WTC11 (cell line): ENCODE measurements around the gene PRR20G. TPM values are rescaled to one million over a fixed set of nuclear protein-coding genes. Genes with fewer than 3 reads are reported as not detected.

ENCODE experiments used
- ATAC-seq: fragments of 200-7000 bp; cut with Tn5 transposase; 2 replicates; pipeline ENCODE4 v1.10.0; 2021; ENCODE audit warnings: mild to moderate bottlenecking, moderate library complexity
- CTCF ChIA-PET: fragments of 300-600 bp; sonication (Branson Sonifier 250); formaldehyde crosslinking; loops from one replicate; lab custom pipeline; 2021; ENCODE audit warnings: antibody characterized with exemption; lab: Charles Lee
- POLR2A ChIA-PET: fragments of 350-600 bp; sonication (Branson Sonifier 250); formaldehyde crosslinking; loops from one replicate; lab custom pipeline; 2021; ENCODE audit warnings: antibody characterized with exemption; lab: Charles Lee
- DNase-seq: peaks from one replicate; pipeline ENCODE4 v3.0.0; 2021; ENCODE audit warnings: low spot score
- H3K27ac Mint-ChIP-seq: 2 replicates; pipeline ENCODE4 v1.8.0; 2021; ENCODE audit warnings: mixed read lengths
- H3K27me3 Mint-ChIP-seq: 2 replicates; pipeline ENCODE4 v1.8.0; 2021; ENCODE audit warnings: low read depth, mild to moderate bottlenecking, moderate library complexity, mixed read lengths
- H3K36me3 Mint-ChIP-seq: 2 replicates; pipeline ENCODE4 v1.8.0; 2021; ENCODE audit warnings: mixed read lengths
- H3K4me1 Mint-ChIP-seq: 2 replicates; pipeline ENCODE4 v1.8.0; 2022; ENCODE audit warnings: mixed read lengths
- H3K4me3 Mint-ChIP-seq: 2 replicates; pipeline ENCODE4 v1.8.0; 2021; ENCODE audit warnings: mild to moderate bottlenecking, moderate library complexity, mixed read lengths
- H3K9me3 Mint-ChIP-seq: 2 replicates; pipeline ENCODE4 v1.8.0; 2021; ENCODE audit warnings: mixed read lengths
- ATF1 ChIP-seq: sonication (generic); formaldehyde crosslinking; IDR thresholded peaks from 2 replicates; pipeline ENCODE4 v1.8.1; 2023; ENCODE audit warnings: mild to moderate bottlenecking, moderate library complexity, missing genetic modification reagents
- CBFB ChIP-seq: sonication (generic); formaldehyde crosslinking; IDR thresholded peaks from 2 replicates; pipeline ENCODE4 v1.8.1; 2022; ENCODE audit warnings: mild to moderate bottlenecking, low read depth, missing genetic modification reagents
- ETV6 ChIP-seq: sonication (generic); formaldehyde crosslinking; IDR thresholded peaks from 2 replicates; pipeline ENCODE4 v1.8.1; 2022; ENCODE audit warnings: mild to moderate bottlenecking, missing genetic modification reagents
- FOXJ3 ChIP-seq: sonication (generic); formaldehyde crosslinking; IDR thresholded peaks from 2 replicates; pipeline ENCODE4 v1.9.0; 2021; ENCODE audit warnings: missing genetic modification reagents, mild to moderate bottlenecking, borderline replicate concordance
- JUN ChIP-seq: sonication (generic); formaldehyde crosslinking; IDR thresholded peaks from 2 replicates; pipeline ENCODE4 v1.8.0; 2023; ENCODE audit warnings: mild to moderate bottlenecking, missing genetic modification reagents
- KAT7 ChIP-seq: sonication (generic); formaldehyde crosslinking; IDR thresholded peaks from 2 replicates; pipeline ENCODE4 v1.8.1; 2023; ENCODE audit warnings: missing genetic modification reagents, mild to moderate bottlenecking, borderline replicate concordance
- MXD4 ChIP-seq: fragments of 250-450 bp; sonication (Bioruptor Pico); IDR thresholded peaks from 2 replicates; pipeline ENCODE4 v1.8.0; 2021; ENCODE audit warnings: mild to moderate bottlenecking, moderate library complexity, borderline replicate concordance
- MYBL2 ChIP-seq: sonication (generic); formaldehyde crosslinking; IDR thresholded peaks from 2 replicates; pipeline ENCODE4 v1.8.1; 2023; ENCODE audit warnings: mild to moderate bottlenecking, moderate library complexity, missing genetic modification reagents
- NFATC4 ChIP-seq: fragments of 250-450 bp; sonication (Bioruptor Pico); IDR thresholded peaks from 2 replicates; pipeline ENCODE4 v1.9.0; 2021; ENCODE audit warnings: mild to moderate bottlenecking
- NFE2L1 ChIP-seq: sonication (generic); formaldehyde crosslinking; IDR thresholded peaks from 2 replicates; pipeline ENCODE4 v1.8.1; 2023; ENCODE audit warnings: missing genetic modification reagents
- NFYB ChIP-seq: sonication (generic); formaldehyde crosslinking; conservative IDR thresholded peaks from 2 replicates; pipeline ENCODE4 v1.8.0; 2022; ENCODE audit warnings: low read depth, missing genetic modification reagents
- NR3C1 ChIP-seq: sonication (generic); formaldehyde crosslinking; conservative IDR thresholded peaks from 2 replicates; pipeline ENCODE4 v1.8.1; 2023; ENCODE audit warnings: low read depth, mild to moderate bottlenecking, missing genetic modification reagents
- PRRX2 ChIP-seq: fragments of 250-450 bp; sonication (Bioruptor Pico); IDR thresholded peaks from 2 replicates; pipeline ENCODE4 v1.8.0; 2021; ENCODE audit warnings: mild to moderate bottlenecking
- SMAD3 ChIP-seq: sonication (generic); formaldehyde crosslinking; IDR thresholded peaks from 2 replicates; pipeline ENCODE4 v1.8.0; 2022; ENCODE audit warnings: missing genetic modification reagents, mild to moderate bottlenecking, borderline replicate concordance
- TEAD1 ChIP-seq: sonication (generic); formaldehyde crosslinking; IDR thresholded peaks from 2 replicates; pipeline ENCODE4 v1.8.0; 2022; ENCODE audit warnings: mild to moderate bottlenecking, missing genetic modification reagents
- ZNF121 ChIP-seq: sonication (generic); formaldehyde crosslinking; IDR thresholded peaks from 2 replicates; pipeline ENCODE4 v1.8.0; 2023; ENCODE audit warnings: missing genetic modification reagents
- ZNF138 ChIP-seq: sonication (generic); formaldehyde crosslinking; conservative IDR thresholded peaks from 2 replicates; pipeline ENCODE4 v1.8.1; 2022; ENCODE audit warnings: mild to moderate bottlenecking, moderate library complexity, missing genetic modification reagents
- ZNF219 ChIP-seq: sonication (generic); formaldehyde crosslinking; IDR thresholded peaks from 2 replicates; pipeline ENCODE4 v1.8.0; 2023; ENCODE audit warnings: missing genetic modification reagents, mild to moderate bottlenecking, borderline replicate concordance
- total RNA-seq: library from RNA; stranded (reverse); gene quantifications from 3 replicates; pipeline ENCODE4 v1.2.3, GENCODE V29; 2021
- TF ChIP-seq, protein P1 (sequence below): sonication (generic); formaldehyde crosslinking; IDR thresholded peaks from 2 replicates; pipeline ENCODE4 v1.8.1; 2023; ENCODE audit warnings: mild to moderate bottlenecking, missing genetic modification reagents, moderate library complexity
- TF ChIP-seq, protein P2 (sequence below): fragments of 250-450 bp; sonication (Bioruptor Pico); IDR thresholded peaks from 2 replicates; pipeline ENCODE4 v1.9.0; 2021; ENCODE audit warnings: moderate library complexity, mild to moderate bottlenecking, inconsistent platforms, borderline replicate concordance
- TF ChIP-seq, protein P3 (sequence below): sonication (generic); formaldehyde crosslinking; IDR thresholded peaks from 2 replicates; pipeline ENCODE4 v1.8.1; 2023; ENCODE audit warnings: mild to moderate bottlenecking, missing genetic modification reagents
- TF ChIP-seq, protein P4 (sequence below): sonication (generic); formaldehyde crosslinking; conservative IDR thresholded peaks from 2 replicates; pipeline ENCODE4 v1.8.1; 2023; ENCODE audit warnings: mild to moderate bottlenecking, low read depth, missing genetic modification reagents, moderate library complexity
- TF ChIP-seq, protein P5 (sequence below): sonication (generic); formaldehyde crosslinking; IDR thresholded peaks from 2 replicates; pipeline ENCODE4 v1.8.1; 2023; ENCODE audit warnings: mild to moderate bottlenecking, missing genetic modification reagents, moderate library complexity
- TF ChIP-seq, protein P6 (sequence below): sonication (generic); formaldehyde crosslinking; IDR thresholded peaks from 2 replicates; pipeline ENCODE4 v1.8.0; 2023; ENCODE audit warnings: mild to moderate bottlenecking, missing genetic modification reagents

Gene PRR20G
- total RNA-seq, 1 experiment from 2014 or later, result not detected

DNA sequence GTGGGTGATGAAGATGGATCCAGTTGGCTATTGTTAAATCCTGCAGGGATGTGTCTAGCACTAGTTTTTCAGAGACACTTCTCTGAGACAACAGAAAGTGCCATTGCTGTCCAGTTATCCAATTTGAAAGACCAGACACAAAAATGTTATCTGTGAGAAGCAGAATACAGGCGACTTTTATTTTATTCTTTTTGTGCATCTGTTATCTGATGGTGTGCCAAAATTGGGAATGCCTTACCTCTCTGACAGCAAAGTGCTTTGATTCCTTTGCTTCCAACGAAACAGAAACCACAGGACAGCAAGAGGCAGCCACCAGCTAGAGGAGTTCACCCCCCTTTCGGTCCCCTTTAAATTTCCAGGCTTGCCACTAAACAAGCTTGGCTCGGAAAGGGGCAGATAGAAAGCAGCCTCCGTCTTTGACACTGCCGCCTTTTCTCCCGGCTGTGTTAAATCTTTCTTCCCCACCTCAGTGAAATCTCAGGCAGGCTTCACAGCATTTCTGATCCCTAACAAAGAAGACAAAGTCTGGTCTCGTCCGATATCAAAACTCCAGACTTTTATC lies 17.7 kb upstream of the PRR20G start:
- Mint-ChIP-seq H3K4me1 (no peaks in the 10 kb centered on the region), H3K27ac (no peak overlapping the region), H3K4me3 (no peak overlapping the region), H3K27me3 (no peaks in the 10 kb centered on the region; the same call in 1 of the 2 replicates), H3K36me3 (no peaks in the 10 kb centered on the region), H3K9me3 (peaks cover 23% of the 10 kb centered on the region)
- POLR2A ChIA-PET, result no interaction called here
- ATAC-seq, result no peak
- CTCF ChIA-PET, result interaction anchor here (0.6 to 1.1 kb wide), 2 partner anchors 16 to 114 kb away, joined by 3 read pairs; no protein-coding TSS in a partner anchor
- no peak for DNase-seq
- TF ChIP-seq NR3C1 (CRISPR knock-in tag), result no peak
- TF ChIP-seq, protein P1, sequence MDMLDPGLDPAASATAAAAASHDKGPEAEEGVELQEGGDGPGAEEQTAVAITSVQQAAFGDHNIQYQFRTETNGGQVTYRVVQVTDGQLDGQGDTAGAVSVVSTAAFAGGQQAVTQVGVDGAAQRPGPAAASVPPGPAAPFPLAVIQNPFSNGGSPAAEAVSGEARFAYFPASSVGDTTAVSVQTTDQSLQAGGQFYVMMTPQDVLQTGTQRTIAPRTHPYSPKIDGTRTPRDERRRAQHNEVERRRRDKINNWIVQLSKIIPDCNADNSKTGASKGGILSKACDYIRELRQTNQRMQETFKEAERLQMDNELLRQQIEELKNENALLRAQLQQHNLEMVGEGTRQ, result no peak
- TF ChIP-seq KAT7, result no peak
- no peak for TF ChIP-seq NFYB (CRISPR knock-in tag)
- TF ChIP-seq MXD4 (CRISPR knock-in tag), result no peak
- TF ChIP-seq, protein P2, sequence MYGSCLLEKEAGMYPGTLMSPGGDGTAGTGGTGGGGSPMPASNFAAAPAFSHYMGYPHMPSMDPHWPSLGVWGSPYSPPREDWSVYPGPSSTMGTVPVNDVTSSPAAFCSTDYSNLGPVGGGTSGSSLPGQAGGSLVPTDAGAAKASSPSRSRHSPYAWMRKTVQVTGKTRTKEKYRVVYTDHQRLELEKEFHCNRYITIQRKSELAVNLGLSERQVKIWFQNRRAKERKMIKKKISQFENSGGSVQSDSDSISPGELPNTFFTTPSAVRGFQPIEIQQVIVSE, result no peak
- no peak for TF ChIP-seq SMAD3 (CRISPR knock-in tag)
- no peak for TF ChIP-seq FOXJ3
- no peak for TF ChIP-seq MYBL2
- no peak for TF ChIP-seq ATF1 (CRISPR knock-in tag)
- TF ChIP-seq, protein P3, sequence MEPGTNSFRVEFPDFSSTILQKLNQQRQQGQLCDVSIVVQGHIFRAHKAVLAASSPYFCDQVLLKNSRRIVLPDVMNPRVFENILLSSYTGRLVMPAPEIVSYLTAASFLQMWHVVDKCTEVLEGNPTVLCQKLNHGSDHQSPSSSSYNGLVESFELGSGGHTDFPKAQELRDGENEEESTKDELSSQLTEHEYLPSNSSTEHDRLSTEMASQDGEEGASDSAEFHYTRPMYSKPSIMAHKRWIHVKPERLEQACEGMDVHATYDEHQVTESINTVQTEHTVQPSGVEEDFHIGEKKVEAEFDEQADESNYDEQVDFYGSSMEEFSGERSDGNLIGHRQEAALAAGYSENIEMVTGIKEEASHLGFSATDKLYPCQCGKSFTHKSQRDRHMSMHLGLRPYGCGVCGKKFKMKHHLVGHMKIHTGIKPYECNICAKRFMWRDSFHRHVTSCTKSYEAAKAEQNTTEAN (CRISPR knock-in tag), result no peak
- no peak for TF ChIP-seq CBFB (CRISPR knock-in tag)
- TF ChIP-seq PRRX2, result no peak

DNA sequence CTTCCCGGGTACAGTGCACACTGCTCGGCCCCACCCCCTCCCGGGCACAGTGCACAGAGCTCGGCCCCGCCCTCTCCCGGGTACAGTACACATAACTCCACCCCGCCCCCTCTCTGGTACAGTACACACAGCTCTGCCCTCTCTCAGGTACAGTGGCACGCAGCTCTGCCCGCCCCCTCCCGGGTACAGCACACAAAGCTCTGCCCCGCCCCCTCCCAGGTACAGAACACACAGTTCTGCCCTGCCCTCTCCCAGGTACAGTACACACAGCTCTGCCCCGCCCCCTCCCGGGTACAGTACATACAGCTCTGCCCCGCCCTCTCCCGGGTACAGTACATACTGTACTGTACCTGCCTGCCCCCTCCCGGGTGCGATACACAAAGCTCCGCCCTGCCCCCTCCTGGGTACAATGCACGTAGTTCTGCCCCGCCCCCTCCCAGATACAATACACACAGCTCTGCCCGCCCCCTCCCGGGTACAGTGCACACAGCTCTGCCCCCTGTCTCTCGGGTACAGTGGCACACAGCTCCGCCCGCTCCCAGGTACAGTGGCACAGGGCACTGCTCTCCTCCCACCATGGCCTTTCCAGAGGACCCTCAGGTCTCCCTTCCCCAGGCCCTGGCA lies 16.4 kb upstream of the PRR20G start:
- Mint-ChIP-seq H3K27ac (no peak overlapping the region), H3K4me3 (no peak overlapping the region), H3K4me1 (no peaks in the 10 kb centered on the region), H3K9me3 (peaks cover 15% of the 10 kb centered on the region), H3K36me3 (no peaks in the 10 kb centered on the region), H3K27me3 (no peaks in the 10 kb centered on the region; the same call in 1 of the 2 replicates)
- POLR2A ChIA-PET, result no interaction called here
- DNase-seq (peak; percentile 45), ATAC-seq (peak; percentile 78)
- CTCF ChIA-PET, result interaction anchor here (0.6 to 1.5 kb wide), 4 partner anchors 124 to 244 kb away, joined by 3 to 5 read pairs (median 4); no protein-coding TSS in a partner anchor
- TF ChIP-seq TEAD1 (CRISPR knock-in tag) (no peak), NFYB (CRISPR knock-in tag) (no peak), ZNF138 (CRISPR knock-in tag) (no peak), NFE2L1 (CRISPR knock-in tag) (no peak), SMAD3 (CRISPR knock-in tag) (no peak), ZNF219 (CRISPR knock-in tag) (no peak), PRRX2 (no peak), ETV6 (CRISPR knock-in tag) (no peak), NFATC4 (CRISPR knock-in tag) (no peak), JUN (CRISPR knock-in tag) (no peak), ZNF121 (CRISPR knock-in tag) (no peak)
- TF ChIP-seq, protein P4, sequence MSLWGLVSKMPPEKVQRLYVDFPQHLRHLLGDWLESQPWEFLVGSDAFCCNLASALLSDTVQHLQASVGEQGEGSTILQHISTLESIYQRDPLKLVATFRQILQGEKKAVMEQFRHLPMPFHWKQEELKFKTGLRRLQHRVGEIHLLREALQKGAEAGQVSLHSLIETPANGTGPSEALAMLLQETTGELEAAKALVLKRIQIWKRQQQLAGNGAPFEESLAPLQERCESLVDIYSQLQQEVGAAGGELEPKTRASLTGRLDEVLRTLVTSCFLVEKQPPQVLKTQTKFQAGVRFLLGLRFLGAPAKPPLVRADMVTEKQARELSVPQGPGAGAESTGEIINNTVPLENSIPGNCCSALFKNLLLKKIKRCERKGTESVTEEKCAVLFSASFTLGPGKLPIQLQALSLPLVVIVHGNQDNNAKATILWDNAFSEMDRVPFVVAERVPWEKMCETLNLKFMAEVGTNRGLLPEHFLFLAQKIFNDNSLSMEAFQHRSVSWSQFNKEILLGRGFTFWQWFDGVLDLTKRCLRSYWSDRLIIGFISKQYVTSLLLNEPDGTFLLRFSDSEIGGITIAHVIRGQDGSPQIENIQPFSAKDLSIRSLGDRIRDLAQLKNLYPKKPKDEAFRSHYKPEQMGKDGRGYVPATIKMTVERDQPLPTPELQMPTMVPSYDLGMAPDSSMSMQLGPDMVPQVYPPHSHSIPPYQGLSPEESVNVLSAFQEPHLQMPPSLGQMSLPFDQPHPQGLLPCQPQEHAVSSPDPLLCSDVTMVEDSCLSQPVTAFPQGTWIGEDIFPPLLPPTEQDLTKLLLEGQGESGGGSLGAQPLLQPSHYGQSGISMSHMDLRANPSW, result no peak
- TF ChIP-seq, protein P5, sequence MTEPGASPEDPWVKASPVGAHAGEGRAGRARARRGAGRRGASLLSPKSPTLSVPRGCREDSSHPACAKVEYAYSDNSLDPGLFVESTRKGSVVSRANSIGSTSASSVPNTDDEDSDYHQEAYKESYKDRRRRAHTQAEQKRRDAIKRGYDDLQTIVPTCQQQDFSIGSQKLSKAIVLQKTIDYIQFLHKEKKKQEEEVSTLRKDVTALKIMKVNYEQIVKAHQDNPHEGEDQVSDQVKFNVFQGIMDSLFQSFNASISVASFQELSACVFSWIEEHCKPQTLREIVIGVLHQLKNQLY, result no peak
- TF ChIP-seq, protein P6, sequence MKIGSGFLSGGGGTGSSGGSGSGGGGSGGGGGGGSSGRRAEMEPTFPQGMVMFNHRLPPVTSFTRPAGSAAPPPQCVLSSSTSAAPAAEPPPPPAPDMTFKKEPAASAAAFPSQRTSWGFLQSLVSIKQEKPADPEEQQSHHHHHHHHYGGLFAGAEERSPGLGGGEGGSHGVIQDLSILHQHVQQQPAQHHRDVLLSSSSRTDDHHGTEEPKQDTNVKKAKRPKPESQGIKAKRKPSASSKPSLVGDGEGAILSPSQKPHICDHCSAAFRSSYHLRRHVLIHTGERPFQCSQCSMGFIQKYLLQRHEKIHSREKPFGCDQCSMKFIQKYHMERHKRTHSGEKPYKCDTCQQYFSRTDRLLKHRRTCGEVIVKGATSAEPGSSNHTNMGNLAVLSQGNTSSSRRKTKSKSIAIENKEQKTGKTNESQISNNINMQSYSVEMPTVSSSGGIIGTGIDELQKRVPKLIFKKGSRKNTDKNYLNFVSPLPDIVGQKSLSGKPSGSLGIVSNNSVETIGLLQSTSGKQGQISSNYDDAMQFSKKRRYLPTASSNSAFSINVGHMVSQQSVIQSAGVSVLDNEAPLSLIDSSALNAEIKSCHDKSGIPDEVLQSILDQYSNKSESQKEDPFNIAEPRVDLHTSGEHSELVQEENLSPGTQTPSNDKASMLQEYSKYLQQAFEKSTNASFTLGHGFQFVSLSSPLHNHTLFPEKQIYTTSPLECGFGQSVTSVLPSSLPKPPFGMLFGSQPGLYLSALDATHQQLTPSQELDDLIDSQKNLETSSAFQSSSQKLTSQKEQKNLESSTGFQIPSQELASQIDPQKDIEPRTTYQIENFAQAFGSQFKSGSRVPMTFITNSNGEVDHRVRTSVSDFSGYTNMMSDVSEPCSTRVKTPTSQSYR (CRISPR knock-in tag), result no peak
